ENCODE results near the gene AMIGO1.
A peak's percentile ranks its signal among the peaks of the same experiment; 100 is the strongest.

The AMIGO1 gene

GRCh38 chr1:109500941-109501381, 8.6 kb downstream of the AMIGO1 start:
- no peak for DNase-seq

- peak; percentile 36 for DNase-seq
Observed at GRCh38 chr1:109499661-109500536, 9.6 kb downstream of the AMIGO1 start.

GRCh38 chr1:109499081-109499480, 10.4 kb downstream of the AMIGO1 start:
- DNase-seq = no peak

- peak; percentile 18 for DNase-seq
Observed at GRCh38 chr1:109498161-109498801, 11.2 kb downstream of the AMIGO1 start.

GRCh38 chr1:109497449-109498160, 11.9 kb downstream of the AMIGO1 start:
- DNase-seq = no peak

- DNase-seq = no peak
Observed at GRCh38 chr1:109495738-109496137, 13.8 kb downstream of the AMIGO1 start.

GRCh38 chr1:109493805-109494539, 15.6 kb downstream of the AMIGO1 start, which contains the start of gene CYB561D1:
CYB561D1 (plus strand) TSS chr1:109494094; CDS start chr1:109494140, 46 bp downstream.
- peak; percentile 74 for DNase-seq

- no peak for DNase-seq
Observed at GRCh38 chr1:109493227-109493626, 16.3 kb downstream of the AMIGO1 start.

GRCh38 chr1:109492779-109493178, 16.7 kb downstream of the AMIGO1 start:
- no peak for DNase-seq

GRCh38 chr1:109491372-109491771, 18.2 kb downstream of the AMIGO1 start:
- no peak for DNase-seq

- DNase-seq = no peak
Observed at GRCh38 chr1:109490934-109491302, 18.6 kb downstream of the AMIGO1 start.

GRCh38 chr1:109490029-109490933, 19.2 kb downstream of the AMIGO1 start:
- DNase-seq = peak; percentile 21

GRCh38 chr1:109488696-109489095, 20.8 kb downstream of the AMIGO1 start:
- DNase-seq = no peak

- DNase-seq = no peak
Observed at GRCh38 chr1:109488201-109488600, 21.3 kb downstream of the AMIGO1 start.

- DNase-seq = no peak
Observed at GRCh38 chr1:109487261-109487660, 22.3 kb downstream of the AMIGO1 start.

- no peak for DNase-seq
Observed at GRCh38 chr1:109485001-109485400, 24.5 kb downstream of the AMIGO1 start.

- DNase-seq = no peak
Observed at GRCh38 chr1:109484519-109484975, 25.0 kb downstream of the AMIGO1 start.

GRCh38 chr1:109483672-109484518, 25.6 kb downstream of the AMIGO1 start, which contains the start of gene ATXN7L2:
ATXN7L2 (plus strand) TSS chr1:109483905; CDS start chr1:109483954, 49 bp downstream.
- DNase-seq = peak; percentile 79

GRCh38 chr1:109482791-109483671, 26.5 kb downstream of the AMIGO1 start:
- DNase-seq = peak; percentile 43
